B cell (primary cell): Measurements from ENCODE around the gene DENND1A. TPM values are rescaled to one million over a fixed set of nuclear protein-coding genes. Genes with fewer than 3 reads are reported as not detected.

Experiments used
- ATAC-seq: fragments of 200-7000 bp; cut with Tn5 transposase; one replicate; pipeline ENCODE4 v1.10.0; 2021; ENCODE audit warnings: low read depth, mild to moderate bottlenecking, moderate number of reproducible peaks, moderate library complexity
- CTCF ChIA-PET: fragments of 350-600 bp; sonication (Branson Sonifier 250); formaldehyde crosslinking; loops from one replicate; lab custom pipeline; 2021; ENCODE audit warnings: antibody characterized with exemption, inconsistent platforms; lab: Charles Lee
- POLR2A ChIA-PET: fragments of 350-600 bp; sonication (Branson Sonifier 250); formaldehyde crosslinking; loops from one replicate; lab custom pipeline; 2021; ENCODE audit warnings: antibody characterized with exemption; lab: Charles Lee
- DNase-seq: peaks from one replicate; pipeline ENCODE4 v3.0.0; 2013
- H2AFZ ChIP-seq: 2 replicates; pipeline ENCODE4 v1.6.1; 2012; ENCODE audit warnings: mild to moderate bottlenecking, low read depth, low read length; ENCODE audit not compliant: insufficient read depth, poor library complexity, severe bottlenecking
- H3K27ac ChIP-seq, 2 donors: 1 replicate in 1 of 2; 2 replicates in 1 of 2; pipeline ENCODE4 v1.5.1; 2012 to 2013; ENCODE audit warnings: low read length in 2 of 2, mild to moderate bottlenecking in 2 of 2, moderate library complexity in 1 of 2
- H3K27me3 ChIP-seq, 4 experiments: fragments of 200-600 bp in 1 of 4; sonication (generic) in 1 of 4; replicated peaks in 1 of 4; 1 replicate in 2 of 4; 2 replicates in 2 of 4; pipeline versions ENCODE4 v1.6.1 to v1.7.0; 2013 to 2016; ENCODE audit warnings: low read length in 3 of 4, mild to moderate bottlenecking in 2 of 4, mixed read lengths in 1 of 4, moderate library complexity in 1 of 4; ENCODE audit not compliant: insufficient read depth in 4 of 4, control insufficient read depth in 3 of 4; ENCODE audit errors: control extremely low read depth in 1 of 4
- H3K36me3 ChIP-seq, 2 experiments: replicated peaks in 1 of 2; 1 replicate in 1 of 2; 2 replicates in 1 of 2; pipeline versions ENCODE4 v1.6.1 to v1.7.1; 2013; ENCODE audit warnings: low read length in 1 of 2; ENCODE audit not compliant: insufficient read depth in 2 of 2, control insufficient read depth in 1 of 2; ENCODE audit errors: control extremely low read depth in 1 of 2, extremely low read depth in 1 of 2
- H3K4me1 ChIP-seq, 2 donors: fragments of 200-600 bp in 1 of 2; sonication (generic) in 1 of 2; 1 replicate in 1 of 2; 2 replicates in 1 of 2; pipeline versions ENCODE4 v1.5.1 to v1.6.1; 2013 to 2017; ENCODE audit warnings: low read length in 2 of 2; ENCODE audit not compliant: control insufficient read depth in 2 of 2, insufficient read depth in 2 of 2
- H3K4me2 ChIP-seq: replicated peaks from 2 replicates; pipeline ENCODE3; 2012; ENCODE audit warnings: mild to moderate bottlenecking, low read depth, low read length; ENCODE audit not compliant: poor library complexity, severe bottlenecking
- H3K4me3 ChIP-seq, 5 experiments: fragments of 200-600 bp in 1 of 5; sonication (generic) in 1 of 5; 1 replicate in 3 of 5; 2 replicates in 2 of 5; pipeline versions ENCODE4 v1.5.1 to v1.7.0; 2011 to 2016; ENCODE audit warnings: low read length in 4 of 5, mild to moderate bottlenecking in 4 of 5, low read depth in 2 of 5, control low read depth in 1 of 5, moderate library complexity in 1 of 5; ENCODE audit not compliant: insufficient read depth in 1 of 5; ENCODE audit errors: control extremely low read depth in 1 of 5, extremely low read depth in 1 of 5
- H3K79me2 ChIP-seq: fragments of 200-600 bp; sonication (generic); one replicate; pipeline ENCODE4 v1.6.0; 2016; ENCODE audit warnings: low read length; ENCODE audit not compliant: control insufficient read depth, insufficient read depth
- H3K9ac ChIP-seq: fragments of 200-600 bp; sonication (generic); 2 replicates; pipeline ENCODE4 v1.6.1; 2017; ENCODE audit warnings: mild to moderate bottlenecking, low read length, moderate library complexity
- H3K9me3 ChIP-seq, 3 donors: one replicate each; pipeline versions ENCODE4 v1.6.1 to v1.7.1; 2013; ENCODE audit warnings: low read length in 2 of 3; ENCODE audit not compliant: control insufficient read depth in 2 of 3, insufficient read depth in 1 of 3; ENCODE audit errors: control extremely low read depth in 1 of 3
- H4K20me1 ChIP-seq: 2 replicates; pipeline ENCODE4 v1.6.0; 2012; ENCODE audit warnings: mild to moderate bottlenecking, low read length; ENCODE audit not compliant: insufficient read depth, control insufficient read depth, poor library complexity, severe bottlenecking
- H3K27ac Mint-ChIP-seq: one replicate; pipeline ENCODE4 v1.8.0; 2021; ENCODE audit warnings: mixed read lengths
- H3K27me3 Mint-ChIP-seq: one replicate; pipeline ENCODE4 v1.8.0; 2021; ENCODE audit warnings: mixed read lengths
- H3K4me1 Mint-ChIP-seq: one replicate; pipeline ENCODE4 v1.8.0; 2021; ENCODE audit warnings: mixed read lengths
- H3K4me3 Mint-ChIP-seq: one replicate; pipeline ENCODE4 v1.8.0; 2021; ENCODE audit warnings: mixed read lengths
- H3K9me3 Mint-ChIP-seq: one replicate; pipeline ENCODE4 v1.8.0; 2022; ENCODE audit warnings: mixed read lengths; ENCODE audit not compliant: insufficient read depth
- EZH2 ChIP-seq: IDR thresholded peaks from 2 replicates; pipeline ENCODE4 v1.6.1; 2012; ENCODE audit warnings: borderline replicate concordance, low read depth, mild to moderate bottlenecking, moderate library complexity, low read length; ENCODE audit not compliant: insufficient read depth, poor library complexity, severe bottlenecking
- WGBS: methylation state at CpG from one replicate; pipeline ENCODE4 v1.1.5; 2013; ENCODE audit warnings: missing lambda C conversion rate; ENCODE audit not compliant: insufficient coverage; 5-methylcytosine and 5-hydroxymethylcytosine counted together
- intact Hi-C: fragments of 100-400 bp; cut with micrococcal nuclease; formaldehyde crosslinking; loops from one replicate; pipeline ENCODE4 v1.10.0; 2022
- polyA plus RNA-seq: library from polyadenylated mRNA; depleted of rRNA; stranded (reverse); fragments of >200 nt; gene quantifications from 2 replicates; pipeline ENCODE4 v1.2.3, GENCODE V29; 2012
- total RNA-seq, 2 donors: library from RNA; stranded (reverse); fragments of 120-200 nt in 1 of 2; gene quantifications; 1 replicate in 1 of 2; 2 replicates in 1 of 2; pipeline versions ENCODE4 v1.2.3 to v1.2.4, GENCODE V29; 2013 to 2022
- TF ChIP-seq, protein P1 (sequence below): fragments of 200-600 bp; IDR thresholded peaks from one replicate; pipeline ENCODE4 v1.8.0; 2022; ENCODE audit warnings: antibody characterized with exemption, mild to moderate bottlenecking

Gene DENND1A
- total and polyA plus RNA-seq, 2 donors (not counting 1 experiment from before 2014, with no cell fraction given) = 10.8 to 26.0 TPM

GRCh38 chr9:123387686-123388085 is 542.2 kb downstream of the DENND1A start:
- Histone ChIP-seq H3K4me2 (no peak overlapping the region), H3K27ac (no peak overlapping the region), H2AFZ (no peak overlapping the region), H3K79me2 (no peaks in the 10 kb centered on the region), H3K4me3 (no peak overlapping the region), H3K9me3 (no peaks in the 10 kb centered on the region), H3K9ac (no peak overlapping the region), H3K27me3 (no peaks in the 10 kb centered on the region), H3K4me1 (no peaks in the 10 kb centered on the region), H4K20me1 (no peaks in the 10 kb centered on the region), H3K36me3 (peaks cover 0 to 5% of the 10 kb centered on the region in 2 experiments)
- intact Hi-C loops = loop anchor here (10.0 kb wide), 1 partner anchor 1263 kb away; no protein-coding TSS in a partner anchor
- no peaks in the 10 kb centered on the region for H3K9me3 Mint-ChIP-seq
- H3K4me1 Mint-ChIP-seq = peaks cover 2% of the 10 kb centered on the region
- ChIA-PET CTCF (interaction anchor here (1.0 to 1.8 kb wide), 4 partner anchors 12 to 306 kb away, joined by 3 to 9 read pairs (median 4); no protein-coding TSS in a partner anchor), POLR2A (no interaction called here)
- TF ChIP-seq, protein P1, sequence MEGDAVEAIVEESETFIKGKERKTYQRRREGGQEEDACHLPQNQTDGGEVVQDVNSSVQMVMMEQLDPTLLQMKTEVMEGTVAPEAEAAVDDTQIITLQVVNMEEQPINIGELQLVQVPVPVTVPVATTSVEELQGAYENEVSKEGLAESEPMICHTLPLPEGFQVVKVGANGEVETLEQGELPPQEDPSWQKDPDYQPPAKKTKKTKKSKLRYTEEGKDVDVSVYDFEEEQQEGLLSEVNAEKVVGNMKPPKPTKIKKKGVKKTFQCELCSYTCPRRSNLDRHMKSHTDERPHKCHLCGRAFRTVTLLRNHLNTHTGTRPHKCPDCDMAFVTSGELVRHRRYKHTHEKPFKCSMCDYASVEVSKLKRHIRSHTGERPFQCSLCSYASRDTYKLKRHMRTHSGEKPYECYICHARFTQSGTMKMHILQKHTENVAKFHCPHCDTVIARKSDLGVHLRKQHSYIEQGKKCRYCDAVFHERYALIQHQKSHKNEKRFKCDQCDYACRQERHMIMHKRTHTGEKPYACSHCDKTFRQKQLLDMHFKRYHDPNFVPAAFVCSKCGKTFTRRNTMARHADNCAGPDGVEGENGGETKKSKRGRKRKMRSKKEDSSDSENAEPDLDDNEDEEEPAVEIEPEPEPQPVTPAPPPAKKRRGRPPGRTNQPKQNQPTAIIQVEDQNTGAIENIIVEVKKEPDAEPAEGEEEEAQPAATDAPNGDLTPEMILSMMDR = no peak
- no peak for TF ChIP-seq EZH2
- WGBS = 84% methylated on average over 11 of the region's 14 CpGs
- H3K27ac Mint-ChIP-seq = no peak overlapping the region
- ATAC-seq (no peak), DNase-seq (no peak)
- no peak overlapping the region for H3K4me3 Mint-ChIP-seq
- no peaks in the 10 kb centered on the region for H3K27me3 Mint-ChIP-seq

- WGBS = 90% methylated on average over 27 of the region's 27 CpGs
- intact Hi-C loops = loop anchor here (10.0 kb wide), 1 partner anchor 1259 kb away; no protein-coding TSS in a partner anchor
These were observed 546.3 kb downstream of the DENND1A start for GRCh38 chr9:123383512-123384170.

More at GRCh38 chr9:123383512-123384170, 546.3 kb downstream of the DENND1A start:
- Mint-ChIP-seq H3K9me3 (no peaks in the 10 kb centered on the region), H3K4me3 (no peak overlapping the region), H3K27ac (no peak overlapping the region), H3K4me1 (peaks cover 2% of the 10 kb centered on the region), H3K27me3 (no peaks in the 10 kb centered on the region)
- POLR2A ChIA-PET = no interaction called here
- DNase-seq = no peak
- Histone ChIP-seq H3K4me2 (no peak overlapping the region), H3K4me3 (no peak overlapping the region), H3K9ac (no peak overlapping the region), H3K27ac (no peak overlapping the region), H3K4me1 (no peaks in the 10 kb centered on the region), H4K20me1 (no peaks in the 10 kb centered on the region), H2AFZ (no peak overlapping the region), H3K79me2 (no peaks in the 10 kb centered on the region), H3K27me3 (no peaks in the 10 kb centered on the region), H3K9me3 (no peaks in the 10 kb centered on the region), H3K36me3 (peaks cover 0 to 5% of the 10 kb centered on the region in 2 experiments)
- TF ChIP-seq, protein P1 = no peak
- no peak for TF ChIP-seq EZH2
- no peak for ATAC-seq
- CTCF ChIA-PET = interaction anchor here (1.1 to 1.5 kb wide), 2 partner anchors 29 to 301 kb away, joined by 3 to 5 read pairs; no protein-coding TSS in a partner anchor
